IMR-90 (cell line): Measurements from ENCODE around the gene PTCH1. TPM values are rescaled to one million over a fixed set of nuclear protein-coding genes. Genes with fewer than 3 reads are reported as not detected.

ENCODE experiments used
- ATAC-seq: fragments of 200-7000 bp; cut with Tn5 transposase; 2 replicates; pipeline ENCODE4 v1.9.1; 2020; ENCODE audit warnings: low read depth, mild to moderate bottlenecking, moderate library complexity
- BruUV-seq: library from RNA; stranded (reverse); fragments of 400-500 nt; replicated peaks from 2 replicates; lab custom pipeline; 2021; lab: Mats Ljungman, UMichigan
- CTCF ChIA-PET: fragments of 300-600 bp; formaldehyde crosslinking; extraction: SDS; loops from one replicate; lab custom pipeline; 2021; ENCODE audit warnings: antibody characterized with exemption; lab: Yijun Ruan, JAX
- POLR2A ChIA-PET: fragments of 300-600 bp; sonication (Branson Sonifier 250); formaldehyde crosslinking; loops from one replicate; lab custom pipeline; 2022; ENCODE audit warnings: antibody characterized with exemption; ENCODE audit not compliant: unreplicated experiment; lab: Charles Lee
- DNase-seq: peaks from one replicate; pipeline ENCODE4 v3.0.0; 2013
- H2AFZ ChIP-seq: replicated peaks from 2 replicates; pipeline ENCODE3; 2013; ENCODE audit warnings: low read length, mild to moderate bottlenecking; ENCODE audit not compliant: poor library complexity
- H2AK5ac ChIP-seq: 2 replicates; pipeline ENCODE4 v1.6.1; 2013; ENCODE audit warnings: low read depth, low read length, inconsistent platforms
- H2AK9ac ChIP-seq: replicated peaks from 2 replicates; pipeline ENCODE3; 2013; ENCODE audit warnings: mild to moderate bottlenecking, low read depth, low read length, moderate library complexity; ENCODE audit not compliant: poor library complexity
- H2BK120ac ChIP-seq: 2 replicates; pipeline ENCODE4 v1.6.1; 2013; ENCODE audit warnings: low read depth, low read length, inconsistent platforms
- H2BK15ac ChIP-seq: 3 replicates; pipeline ENCODE4 v1.6.1; 2013; ENCODE audit warnings: low read depth, low read length, inconsistent platforms
- H2BK20ac ChIP-seq: 2 replicates; pipeline ENCODE4 v1.6.1; 2013; ENCODE audit warnings: low read depth, mild to moderate bottlenecking, inconsistent platforms, low read length, moderate library complexity
- H2BK5ac ChIP-seq: 2 replicates; pipeline ENCODE4 v1.6.1; 2013; ENCODE audit warnings: mild to moderate bottlenecking, low read depth, low read length, inconsistent platforms; ENCODE audit not compliant: poor library complexity, severe bottlenecking
- H3K14ac ChIP-seq: replicated peaks from 2 replicates; pipeline ENCODE4 v1.6.1; 2013; ENCODE audit warnings: low read depth, low read length, inconsistent platforms
- H3K18ac ChIP-seq: 2 replicates; pipeline ENCODE4 v1.6.1; 2013; ENCODE audit warnings: low read depth, low read length, control low read depth
- H3K23ac ChIP-seq: 2 replicates; pipeline ENCODE4 v1.6.1; 2013; ENCODE audit warnings: low read depth, low read length, inconsistent platforms
- H3K27ac ChIP-seq: 2 replicates; pipeline ENCODE4 v1.5.1; 2013; ENCODE audit warnings: mild to moderate bottlenecking, control low read depth, low read length; ENCODE audit not compliant: insufficient read depth
- H3K27me3 ChIP-seq: 2 replicates; pipeline ENCODE4 v1.6.1; 2013; ENCODE audit warnings: low read length; ENCODE audit not compliant: control insufficient read depth, insufficient read depth
- H3K36me3 ChIP-seq: 2 replicates; pipeline ENCODE4 v1.6.1; 2013; ENCODE audit warnings: low read length, mixed read lengths; ENCODE audit not compliant: control insufficient read depth, insufficient read depth
- H3K4ac ChIP-seq: 2 replicates; pipeline ENCODE4 v1.6.1; 2013; ENCODE audit warnings: low read depth, low read length, inconsistent platforms
- H3K4me1 ChIP-seq: 2 replicates; pipeline ENCODE4 v1.6.1; 2013; ENCODE audit warnings: low read length, mixed read lengths; ENCODE audit not compliant: control insufficient read depth, insufficient read depth
- H3K4me2 ChIP-seq: 2 replicates; pipeline ENCODE4 v1.6.1; 2013; ENCODE audit warnings: low read depth, mild to moderate bottlenecking, control low read depth, low read length, moderate library complexity
- H3K4me3 ChIP-seq: 2 replicates; pipeline ENCODE4 v1.5.1; 2013; ENCODE audit warnings: low read depth, mild to moderate bottlenecking, control low read depth, low read length, moderate library complexity; ENCODE audit not compliant: insufficient read depth
- H3K56ac ChIP-seq: 2 replicates; pipeline ENCODE4 v1.6.1; 2013; ENCODE audit warnings: low read length, inconsistent platforms; ENCODE audit not compliant: insufficient read depth; ENCODE audit errors: extremely low read depth
- H3K79me1 ChIP-seq, 2 experiments: 2 replicates each; pipeline ENCODE4 v1.6.1; 2013; ENCODE audit warnings: low read length in 2 of 2, inconsistent platforms in 1 of 2, low read depth in 1 of 2
- H3K9ac ChIP-seq: 2 replicates; pipeline ENCODE4 v1.6.1; 2013; ENCODE audit warnings: low read depth, low read length, control low read depth
- H3K9me1 ChIP-seq: 2 replicates; pipeline ENCODE4 v1.6.1; 2013; ENCODE audit warnings: low read length, inconsistent platforms; ENCODE audit not compliant: insufficient read depth
- H3K9me3 ChIP-seq: 2 replicates; pipeline ENCODE4 v1.6.1; 2013; ENCODE audit warnings: low read length; ENCODE audit not compliant: control insufficient read depth, insufficient read depth
- H4K20me1 ChIP-seq: 2 replicates; pipeline ENCODE4 v1.6.1; 2013; ENCODE audit warnings: low read length, inconsistent platforms; ENCODE audit not compliant: insufficient read depth
- H4K5ac ChIP-seq: 2 replicates; pipeline ENCODE4 v1.6.1; 2013; ENCODE audit warnings: mild to moderate bottlenecking, low read depth, low read length, control low read depth
- H4K8ac ChIP-seq, 2 experiments: 2 replicates each; pipeline ENCODE4 v1.6.1; 2013; ENCODE audit warnings: low read depth in 2 of 2, low read length in 2 of 2, control low read depth in 1 of 2, inconsistent platforms in 1 of 2
- H4K91ac ChIP-seq: 2 replicates; pipeline ENCODE4 v1.6.1; 2013; ENCODE audit warnings: low read depth, low read length, inconsistent platforms; ENCODE audit not compliant: insufficient read depth
- RAD21 ChIP-seq: IDR thresholded peaks from 2 replicates; pipeline ENCODE4 v1.6.1; 2012; ENCODE audit warnings: low read length, improper control_type of control experiment
- RCOR1 ChIP-seq: IDR thresholded peaks from 2 replicates; pipeline ENCODE4 v1.6.1; 2012; ENCODE audit warnings: mild to moderate bottlenecking, low read length, improper control_type of control experiment; ENCODE audit not compliant: insufficient replicate concordance
- WGBS, 2 experiments: methylation state at CpG; one replicate each; pipeline versions ENCODE4 v1.1.5 to v1.1.7; 2013; ENCODE audit warnings: missing lambda C conversion rate in 2 of 2; ENCODE audit not compliant: insufficient read length in 1 of 2; ENCODE audit errors: extremely low coverage in 2 of 2; 5-methylcytosine and 5-hydroxymethylcytosine counted together
- dilution Hi-C: fragments of 300-500 bp; cut with HindIII; formaldehyde crosslinking; loops from one replicate; pipeline ENCODE4 v1.14.3; 2018; ENCODE audit warnings: low sequenced_read_pairs; ENCODE audit not compliant: unreplicated experiment
- in situ Hi-C: fragments of 300-500 bp; cut with MboI; formaldehyde crosslinking; loops from 3 replicates; pipeline ENCODE4 v1.14.3; 2019; ENCODE audit warnings: low sequenced_read_pairs, inconsistent platforms, mixed read lengths
- intact Hi-C: fragments of 100-400 bp; cut with micrococcal nuclease; formaldehyde crosslinking; loops from 2 replicates; pipeline ENCODE4 v1.10.0; 2022
- polyA plus RNA-seq, 3 experiments: library from polyadenylated mRNA; depleted of rRNA; stranded (reverse); fragments of >200 nt; gene quantifications; 2 replicates each; pipeline ENCODE4 v1.2.3, GENCODE V29; 2012; ENCODE audit warnings: low replicate concordance in 1 of 3
- total RNA-seq: library from RNA; depleted of rRNA; stranded (reverse); fragments of >200 nt; gene quantifications from 2 replicates; pipeline ENCODE4 v1.2.3, GENCODE V29; 2012

Gene PTCH1
- total and polyA plus RNA-seq, 2 of the 4 experiments (the other 2 are of a cell fraction) = 4.1 to 5.0 TPM

DNA sequence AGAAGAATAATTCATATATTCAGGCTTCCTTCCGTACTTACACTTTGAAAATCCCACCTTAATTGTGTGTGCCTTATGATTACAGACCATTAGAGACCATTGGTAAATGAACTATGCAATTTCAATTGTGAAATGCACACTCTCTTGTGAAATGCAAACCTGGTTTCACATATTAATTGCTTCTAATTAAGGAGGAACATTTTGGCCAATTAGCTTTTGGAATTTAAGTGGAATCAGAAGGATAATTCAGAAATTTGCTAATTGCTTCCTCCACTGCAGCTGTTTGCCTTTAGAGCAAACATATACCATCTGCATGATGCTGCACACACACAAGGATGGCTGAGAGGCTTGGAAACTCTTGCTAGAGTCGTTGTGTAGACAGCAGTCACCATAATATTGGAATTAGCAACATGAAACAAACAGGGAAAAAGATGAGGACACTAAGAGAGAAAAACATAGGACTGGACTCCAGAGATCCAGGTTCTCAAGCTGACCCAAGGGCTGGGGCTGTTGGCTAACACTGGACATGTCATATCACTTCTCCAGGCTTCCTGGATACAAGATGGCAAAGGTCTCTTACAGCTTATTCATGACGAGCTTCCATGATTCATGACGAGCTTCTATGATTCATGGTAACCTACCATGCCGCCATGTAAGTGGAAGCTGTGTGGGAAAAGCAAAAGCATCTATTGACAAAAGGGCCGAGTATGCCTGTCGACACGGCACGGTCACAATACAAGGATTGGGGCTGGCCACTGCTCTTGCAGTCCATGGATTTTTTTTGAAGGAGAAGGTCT is 78.0 kb downstream of the PTCH1 start:
- Histone ChIP-seq H3K23ac (no peak overlapping the region), H2AK5ac (no peak overlapping the region), H3K27me3 (no peaks in the 10 kb centered on the region), H2BK15ac (no peak overlapping the region), H3K4ac (no peak overlapping the region), H2BK5ac (no peak overlapping the region), H3K9me1 (peaks cover 5% of the 10 kb centered on the region; the same call in 1 of the 2 replicates), H4K20me1 (no peaks in the 10 kb centered on the region), H4K5ac (no peak overlapping the region), H3K4me3 (no peak overlapping the region), H4K91ac (no peak overlapping the region), H3K18ac (no peak overlapping the region), H2AK9ac (no peak overlapping the region), H3K36me3 (peaks cover 3% of the 10 kb centered on the region; the same call in 1 of the 2 replicates), H3K9me3 (no peaks in the 10 kb centered on the region), H3K9ac (no peak overlapping the region), H3K79me1 (no peaks in the 10 kb centered on the region), H2BK120ac (no peak overlapping the region), H3K56ac (no peak overlapping the region), H4K8ac (no peak overlapping the region), H3K14ac (no peak overlapping the region), H3K4me1 (no peaks in the 10 kb centered on the region), H3K27ac (no peak overlapping the region), H3K4me2 (no peak overlapping the region), H2AFZ (no peak overlapping the region), H2BK20ac (no peak overlapping the region)
- 100% methylated on average over 2 of the region's 9 CpGs; no CpG with 5 or more reads in 1 of the 2 experiments for WGBS, 2 experiments
- intact Hi-C loops = no loop called here
- no TSS peak for BruUV-seq
- dilution Hi-C loops = no loop called here
- ATAC-seq = no peak
- DNase-seq = no peak
- ChIA-PET CTCF (no interaction called here), POLR2A (no interaction called here)
- TF ChIP-seq RCOR1 (no peak), RAD21 (no peak)
- in situ Hi-C loops = no loop called here
